Measurements from ENCODE around the gene YTHDC1. TPM values are rescaled to one million over a fixed set of nuclear protein-coding genes. Genes with fewer than 3 reads are reported as not detected.
"Not testable (repeated sequence)": the region's sequence is repeated elsewhere in the genome, so short reads cannot be mapped to it uniquely, and the experiment has no call there.

YTHDC1 gene
- total and polyA plus RNA-seq, 3 experiments from 2014 or later = 42.2 to 86.5 (median 85.2) TPM

DNA sequence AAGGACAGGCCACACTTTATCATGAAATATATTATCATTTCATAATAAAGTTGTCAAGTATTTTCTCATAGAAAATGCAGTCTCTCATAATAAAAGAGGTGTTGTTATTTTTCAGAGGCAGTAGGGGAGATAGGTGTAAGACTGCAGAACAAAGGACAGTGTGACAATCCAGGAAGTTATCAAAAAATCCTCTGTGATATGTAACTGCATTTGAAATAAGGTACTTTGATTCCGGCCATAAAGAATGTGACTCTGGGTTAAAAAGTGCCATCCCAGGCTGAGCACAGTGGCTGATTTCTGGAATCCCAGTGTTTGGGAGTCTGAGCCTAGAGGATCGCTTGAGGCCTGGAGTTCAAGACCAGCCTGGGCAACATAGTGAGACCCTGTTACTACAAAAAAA, 66.8 kb downstream of the YTHDC1 start:
- Mint-ChIP-seq H3K36me3 (no peaks in the 10 kb centered on the region), H3K4me1 (no peaks in the 10 kb centered on the region), H3K4me3 (no peak overlapping the region), H3K27ac (no peak overlapping the region), H3K9me3 (no peaks in the 10 kb centered on the region), H3K27me3 (peaks cover 0 to 11% of the 10 kb centered on the region in 2 donors)
- H3K36me3 ChIP-seq (ENCODE audit: insufficient read depth, low read length) = no peaks in the 10 kb centered on the region
- H3K4me1 ChIP-seq (ENCODE audit: insufficient read depth, low read length) = no peaks in the 10 kb centered on the region
- H3K27ac ChIP-seq (ENCODE audit: low read depth, low read length) = no peak overlapping the region
- H3K27me3 ChIP-seq (ENCODE audit: insufficient read depth, low read length, poor library complexity, severe bottlenecking) = no peaks in the 10 kb centered on the region
- POLR2A ChIA-PET = no interaction called here
- CTCF ChIA-PET = no interaction called here
- no peak overlapping the region for H3K4me3 ChIP-seq (ENCODE audit: low read length)
- no peaks in the 10 kb centered on the region for H3K9me3 ChIP-seq (ENCODE audit: low read length)
- no peak for DNase-seq

DNA sequence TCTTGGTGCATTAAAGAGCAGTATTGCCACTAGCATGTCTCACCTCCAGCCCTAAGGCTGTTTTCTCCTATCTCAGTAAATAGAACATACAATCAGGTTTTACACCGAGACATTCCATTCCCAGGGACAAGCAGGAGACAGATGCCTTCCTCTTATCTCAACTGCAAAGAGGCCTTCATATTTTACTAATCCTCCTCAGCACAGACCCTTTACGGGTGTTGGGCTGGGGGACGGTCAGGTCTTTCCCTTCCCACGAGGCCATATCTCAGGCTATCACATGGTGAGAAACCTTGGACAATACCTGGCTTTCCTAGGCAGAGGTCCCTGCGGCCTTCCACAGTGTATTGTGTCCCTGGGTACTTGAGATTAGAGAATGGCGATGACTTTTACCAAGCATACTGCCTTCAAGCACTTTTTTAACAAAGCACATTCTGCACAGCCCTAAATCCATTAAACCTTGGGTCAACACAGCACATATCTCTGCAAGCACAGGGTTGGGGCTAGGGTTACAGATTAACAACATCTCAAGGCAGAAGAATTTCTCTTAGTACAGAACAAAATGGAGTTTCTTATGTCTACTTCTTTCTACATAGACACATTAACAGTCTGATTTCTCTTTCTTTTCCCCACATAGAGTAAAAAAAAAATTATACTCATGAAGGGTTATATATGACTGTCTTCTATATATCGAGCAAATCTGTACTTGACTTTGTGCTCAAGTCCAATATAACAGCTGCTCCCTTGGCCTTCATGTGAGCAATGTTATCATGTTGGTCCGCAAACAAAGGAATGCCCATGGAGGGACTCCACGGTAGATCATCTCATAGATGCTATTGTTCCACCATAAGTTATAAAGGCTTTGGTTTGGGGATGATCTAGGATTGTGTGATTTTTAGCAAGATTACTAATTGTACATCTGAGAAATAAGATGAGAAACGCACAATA, 67.8 kb downstream of the YTHDC1 start:
- CTCF ChIA-PET; H3K36me3 ChIP-seq (ENCODE audit: insufficient read depth, low read length); DNase-seq; H3K4me1 ChIP-seq (ENCODE audit: insufficient read depth, low read length); H3K36me3 Mint-ChIP-seq; H3K27ac Mint-ChIP-seq; H3K9me3 ChIP-seq (ENCODE audit: low read length); H3K4me3 Mint-ChIP-seq; H3K4me3 ChIP-seq (ENCODE audit: low read length); H3K9me3 Mint-ChIP-seq; H3K4me1 Mint-ChIP-seq; POLR2A ChIA-PET; H3K27me3 ChIP-seq (ENCODE audit: insufficient read depth, low read length, poor library complexity, severe bottlenecking); H3K27ac ChIP-seq (ENCODE audit: low read depth, low read length): not testable (repeated sequence)
- H3K27me3 Mint-ChIP-seq = peaks cover 0 to 11% of the 10 kb centered on the region in 2 donors

DNA sequence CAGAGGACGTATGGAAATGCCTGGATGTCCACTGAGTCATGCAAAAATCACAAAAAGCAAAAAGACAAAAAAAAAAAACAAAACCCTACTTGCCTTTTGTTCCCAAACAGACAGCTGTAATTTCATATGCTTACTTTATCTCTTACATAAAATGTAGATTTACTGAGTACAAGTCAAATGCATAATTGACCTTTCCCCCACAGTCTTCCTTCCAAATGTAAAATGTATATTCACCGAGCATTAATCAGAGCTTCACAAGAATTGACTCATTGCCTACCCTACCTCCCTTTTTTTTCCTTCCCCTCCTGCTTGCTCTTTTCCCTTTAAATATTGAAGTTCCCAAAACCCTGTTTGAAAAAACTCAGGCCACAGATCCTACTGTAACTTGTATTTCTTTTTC, 71.9 kb downstream of the YTHDC1 start:
- no peak overlapping the region for H3K27ac Mint-ChIP-seq
- CTCF ChIA-PET = no interaction called here
- no peaks in the 10 kb centered on the region for H3K9me3 ChIP-seq (ENCODE audit: low read length)
- no peak for DNase-seq
- H3K36me3 ChIP-seq (ENCODE audit: insufficient read depth, low read length) = no peaks in the 10 kb centered on the region
- no peaks in the 10 kb centered on the region for H3K4me1 Mint-ChIP-seq
- no peak overlapping the region for H3K4me3 ChIP-seq (ENCODE audit: low read length)
- H3K36me3 Mint-ChIP-seq = no peaks in the 10 kb centered on the region
- H3K27me3 ChIP-seq (ENCODE audit: insufficient read depth, low read length, poor library complexity, severe bottlenecking) = no peaks in the 10 kb centered on the region
- no peak overlapping the region for H3K4me3 Mint-ChIP-seq
- POLR2A ChIA-PET = no interaction called here
- H3K27ac ChIP-seq (ENCODE audit: low read depth, low read length) = no peak overlapping the region
- H3K4me1 ChIP-seq (ENCODE audit: insufficient read depth, low read length) = no peaks in the 10 kb centered on the region
- H3K9me3 Mint-ChIP-seq = no peaks in the 10 kb centered on the region
- H3K27me3 Mint-ChIP-seq = peaks cover 2 to 12% of the 10 kb centered on the region in 2 donors

- H3K9me3 ChIP-seq (ENCODE audit: low read length) = no peaks in the 10 kb centered on the region
- CTCF ChIA-PET = no interaction called here
- no peak overlapping the region for H3K27ac Mint-ChIP-seq
- no peak overlapping the region for H3K4me3 ChIP-seq (ENCODE audit: low read length)
- peaks cover 2 to 15% of the 10 kb centered on the region in 2 donors for H3K27me3 Mint-ChIP-seq
- H3K9me3 Mint-ChIP-seq = no peaks in the 10 kb centered on the region
- POLR2A ChIA-PET = no interaction called here
- H3K4me1 Mint-ChIP-seq = no peaks in the 10 kb centered on the region
- no peaks in the 10 kb centered on the region for H3K4me1 ChIP-seq (ENCODE audit: insufficient read depth, low read length)
- H3K27ac ChIP-seq (ENCODE audit: low read depth, low read length) = no peak overlapping the region
- H3K27me3 ChIP-seq (ENCODE audit: insufficient read depth, low read length, poor library complexity, severe bottlenecking) = no peaks in the 10 kb centered on the region
- H3K36me3 ChIP-seq (ENCODE audit: insufficient read depth, low read length) = no peaks in the 10 kb centered on the region
- H3K4me3 Mint-ChIP-seq = no peak overlapping the region
- H3K36me3 Mint-ChIP-seq = no peaks in the 10 kb centered on the region
- no peak for DNase-seq
These were observed 72.3 kb downstream of the YTHDC1 start for GRCh38 chr4:68277627-68278026.

DNA sequence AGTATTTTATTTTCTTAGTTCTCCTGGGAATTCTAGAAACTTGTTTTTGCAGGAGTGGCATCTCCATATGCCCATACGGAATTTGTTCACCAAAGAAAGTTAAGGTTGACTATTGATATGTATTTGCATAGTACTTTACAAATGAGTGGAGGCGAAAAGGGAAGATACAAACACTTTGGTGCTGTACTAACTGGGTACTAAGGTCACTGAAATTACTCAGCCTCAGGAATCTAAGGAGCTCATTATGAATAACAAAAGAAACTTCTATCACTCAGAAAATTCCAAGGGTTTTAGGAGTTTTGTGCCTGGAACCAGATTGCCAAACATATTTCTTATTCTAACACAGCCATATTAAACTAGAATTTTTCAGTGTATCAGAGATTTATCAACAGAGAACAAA, 77.0 kb downstream of the YTHDC1 start:
- no peaks in the 10 kb centered on the region for H3K9me3 ChIP-seq (ENCODE audit: low read length)
- Mint-ChIP-seq H3K27ac (no peak overlapping the region), H3K36me3 (no peaks in the 10 kb centered on the region), H3K27me3 (peaks cover 7 to 20% of the 10 kb centered on the region in 2 donors), H3K4me1 (peaks cover 0 to 4% (median 0%) of the 10 kb centered on the region in 3 donors), H3K9me3 (no peaks in the 10 kb centered on the region), H3K4me3 (no peak overlapping the region)
- no peak overlapping the region for H3K27ac ChIP-seq (ENCODE audit: low read depth, low read length)
- H3K27me3 ChIP-seq (ENCODE audit: insufficient read depth, low read length, poor library complexity, severe bottlenecking) = no peaks in the 10 kb centered on the region
- CTCF ChIA-PET = interaction anchor here (0.9 to 2.5 kb wide), 2 partner anchors 13 to 103 kb away, joined by 3 to 21 read pairs; no protein-coding TSS in a partner anchor
- DNase-seq = no peak
- H3K4me3 ChIP-seq (ENCODE audit: low read length) = no peak overlapping the region
- no peaks in the 10 kb centered on the region for H3K4me1 ChIP-seq (ENCODE audit: insufficient read depth, low read length)
- H3K36me3 ChIP-seq (ENCODE audit: insufficient read depth, low read length) = no peaks in the 10 kb centered on the region
- POLR2A ChIA-PET = no interaction called here

DNA sequence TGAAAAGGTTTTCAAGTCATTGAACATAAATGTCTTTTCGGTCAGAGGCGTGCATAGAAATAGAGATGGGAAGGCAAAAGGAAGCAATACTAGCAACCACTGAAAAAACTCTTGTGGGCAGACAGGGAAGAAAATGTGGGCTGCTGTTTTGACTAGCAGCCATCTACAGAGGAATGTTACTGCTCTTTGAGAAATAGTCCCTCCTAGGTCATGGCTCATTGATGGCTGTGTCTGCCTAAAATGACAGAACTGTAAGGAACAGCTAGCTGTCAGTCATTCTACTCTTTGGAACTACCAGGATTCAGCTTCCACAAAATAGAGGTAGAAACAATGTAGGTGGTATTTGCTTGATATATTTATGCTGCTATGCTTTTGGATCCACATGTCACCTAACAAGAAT, 77.5 kb downstream of the YTHDC1 start:
- peaks cover 0 to 4% (median 0%) of the 10 kb centered on the region in 3 donors for H3K4me1 Mint-ChIP-seq
- no peak for DNase-seq
- CTCF ChIA-PET = interaction anchor here (0.7 to 2.5 kb wide), 4 partner anchors 11 to 1609 kb away, joined by 3 to 21 read pairs (median 4); no protein-coding TSS in a partner anchor
- no peaks in the 10 kb centered on the region for H3K36me3 Mint-ChIP-seq
- no peaks in the 10 kb centered on the region for H3K9me3 Mint-ChIP-seq
- no peaks in the 10 kb centered on the region for H3K9me3 ChIP-seq (ENCODE audit: low read length)
- no peaks in the 10 kb centered on the region for H3K27me3 ChIP-seq (ENCODE audit: insufficient read depth, low read length, poor library complexity, severe bottlenecking)
- H3K4me3 ChIP-seq (ENCODE audit: low read length) = no peak overlapping the region
- no peak overlapping the region for H3K27ac ChIP-seq (ENCODE audit: low read depth, low read length)
- no peaks in the 10 kb centered on the region for H3K36me3 ChIP-seq (ENCODE audit: insufficient read depth, low read length)
- H3K27me3 Mint-ChIP-seq = peaks cover 7 to 18% of the 10 kb centered on the region in 2 donors
- no peaks in the 10 kb centered on the region for H3K4me1 ChIP-seq (ENCODE audit: insufficient read depth, low read length)
- POLR2A ChIA-PET = interaction anchor here (0.7 kb wide), 1 partner anchor 723 kb away, joined by 3 read pairs; no protein-coding TSS in a partner anchor
- no peak overlapping the region for H3K27ac Mint-ChIP-seq
- H3K4me3 Mint-ChIP-seq = peak overlapping the region in 1 of 7 donors; percentile 35

DNA sequence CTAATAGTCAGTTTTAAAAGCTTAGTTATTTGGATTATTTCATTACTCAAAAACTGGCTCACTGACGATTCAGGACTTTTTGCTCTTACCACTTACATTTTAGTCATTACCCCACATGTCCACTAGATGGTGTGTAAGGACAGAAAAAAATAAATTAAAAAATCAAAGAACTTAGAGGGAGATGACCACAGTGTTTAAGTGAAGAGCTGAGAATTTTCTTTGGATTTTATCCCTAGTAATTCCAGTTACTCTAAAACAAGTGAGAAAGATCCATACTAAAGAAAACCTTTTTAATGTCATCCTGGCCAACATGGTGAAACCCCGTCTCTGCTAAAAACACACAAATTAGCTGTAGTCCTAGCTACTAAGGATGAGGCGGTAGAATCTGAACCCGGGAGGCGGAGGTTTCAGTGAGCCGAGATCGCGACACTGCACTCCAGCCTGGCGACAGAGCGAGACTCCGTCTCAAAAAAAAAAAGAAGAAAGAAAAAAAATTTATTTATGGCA, 78.0 kb downstream of the YTHDC1 start:
- no peaks in the 10 kb centered on the region for H3K27me3 ChIP-seq (ENCODE audit: insufficient read depth, low read length, poor library complexity, severe bottlenecking)
- ChIA-PET CTCF (interaction anchor here (0.7 to 2.5 kb wide), 4 partner anchors 11 to 1609 kb away, joined by 3 to 21 read pairs (median 4); no protein-coding TSS in a partner anchor), POLR2A (interaction anchor here (0.7 kb wide), 1 partner anchor 722 kb away, joined by 3 read pairs; no protein-coding TSS in a partner anchor)
- H3K4me1 ChIP-seq (ENCODE audit: insufficient read depth, low read length) = no peaks in the 10 kb centered on the region
- no peaks in the 10 kb centered on the region for H3K36me3 ChIP-seq (ENCODE audit: insufficient read depth, low read length)
- Mint-ChIP-seq H3K4me1 (peaks cover 0 to 4% (median 0%) of the 10 kb centered on the region in 3 donors), H3K36me3 (no peaks in the 10 kb centered on the region), H3K4me3 (peak overlapping the region in 2 of 7 donors; percentile 35 to 47), H3K27me3 (peaks cover 7 to 16% of the 10 kb centered on the region in 2 donors), H3K27ac (no peak overlapping the region), H3K9me3 (no peaks in the 10 kb centered on the region)
- peak in 2 of 5 donors; percentile 30 to 37 for DNase-seq
- no peaks in the 10 kb centered on the region for H3K9me3 ChIP-seq (ENCODE audit: low read length)
- no peak overlapping the region for H3K4me3 ChIP-seq (ENCODE audit: low read length)
- H3K27ac ChIP-seq (ENCODE audit: low read depth, low read length) = no peak overlapping the region

DNA sequence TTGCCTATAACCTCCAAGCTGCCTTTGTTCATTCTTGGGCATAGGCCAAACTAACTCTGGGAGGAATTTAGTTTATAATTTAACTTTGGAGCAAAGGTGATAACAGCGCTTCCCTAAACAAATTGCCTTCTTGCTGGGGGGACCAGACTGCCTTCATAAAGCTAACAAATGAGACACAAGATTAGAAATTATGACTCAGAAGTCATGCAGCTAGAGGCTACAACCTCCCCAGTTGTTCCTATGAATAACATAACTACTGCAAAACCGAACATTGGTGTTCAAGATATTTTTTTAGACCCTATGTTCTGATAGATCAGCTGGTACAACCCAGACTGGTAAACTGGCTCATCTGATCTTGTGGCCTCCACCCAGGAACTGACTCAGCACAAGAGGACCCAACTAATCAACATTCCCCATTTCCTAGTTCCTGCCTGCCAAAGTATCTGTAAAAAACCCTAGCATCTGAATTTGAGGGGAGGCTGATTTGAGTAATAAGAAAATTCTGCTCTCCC, 82.4 kb downstream of the YTHDC1 start:
- H3K4me1 ChIP-seq (ENCODE audit: insufficient read depth, low read length) = no peaks in the 10 kb centered on the region
- ChIA-PET CTCF (interaction anchor here (1.1 kb wide), 1 partner anchor 109 kb away, joined by 4 read pairs; no protein-coding TSS in a partner anchor), POLR2A (no interaction called here)
- no peak overlapping the region for H3K27ac Mint-ChIP-seq
- no peak overlapping the region for H3K4me3 ChIP-seq (ENCODE audit: low read length)
- H3K27me3 Mint-ChIP-seq = peaks cover 4 to 8% of the 10 kb centered on the region in 2 donors
- no peaks in the 10 kb centered on the region for H3K36me3 Mint-ChIP-seq
- no peak overlapping the region for H3K27ac ChIP-seq (ENCODE audit: low read depth, low read length)
- peaks cover 4 to 9% (median 6%) of the 10 kb centered on the region in 3 donors for H3K4me1 Mint-ChIP-seq
- H3K27me3 ChIP-seq (ENCODE audit: insufficient read depth, low read length, poor library complexity, severe bottlenecking) = no peaks in the 10 kb centered on the region
- H3K9me3 Mint-ChIP-seq = no peaks in the 10 kb centered on the region
- DNase-seq = no peak
- no peak overlapping the region for H3K4me3 Mint-ChIP-seq
- H3K36me3 ChIP-seq (ENCODE audit: insufficient read depth, low read length) = no peaks in the 10 kb centered on the region
- H3K9me3 ChIP-seq (ENCODE audit: low read length) = no peaks in the 10 kb centered on the region
